ENCODE data around the gene RIMBP2.

Gene RIMBP2

GRCh38 chr12:130436741-130437501, 279.2 kb downstream of the RIMBP2 start:
- DNase-seq = no peak

GRCh38 chr12:130435826-130436225, 280.3 kb downstream of the RIMBP2 start:
- no peak for DNase-seq

GRCh38 chr12:130435331-130435730, 280.8 kb downstream of the RIMBP2 start:
- no peak for DNase-seq

- no peak for DNase-seq
These were observed 281.5 kb downstream of the RIMBP2 start for GRCh38 chr12:130434560-130434959.

GRCh38 chr12:130433834-130434233, 282.3 kb downstream of the RIMBP2 start:
- no peak for DNase-seq

- no peak for DNase-seq
These were observed 282.7 kb downstream of the RIMBP2 start for GRCh38 chr12:130433411-130433810.

- DNase-seq = no peak
These were observed 284.9 kb downstream of the RIMBP2 start for GRCh38 chr12:130431176-130431575.

GRCh38 chr12:130429656-130430505, 286.2 kb downstream of the RIMBP2 start:
- no peak for DNase-seq

- DNase-seq = no peak
These were observed 288.0 kb downstream of the RIMBP2 start for GRCh38 chr12:130428116-130428515.

- no peak for DNase-seq
These were observed 288.7 kb downstream of the RIMBP2 start for GRCh38 chr12:130427381-130427887.

GRCh38 chr12:130425698-130426245, 290.3 kb downstream of the RIMBP2 start:
- DNase-seq = no peak

- no peak for DNase-seq
These were observed 291.0 kb downstream of the RIMBP2 start for GRCh38 chr12:130424858-130425697.

- no peak for DNase-seq
These were observed 291.9 kb downstream of the RIMBP2 start for GRCh38 chr12:130423991-130424857.

GRCh38 chr12:130423136-130423535, 293.0 kb downstream of the RIMBP2 start:
- DNase-seq = no peak

GRCh38 chr12:130422676-130423075, 293.4 kb downstream of the RIMBP2 start:
- no peak for DNase-seq

GRCh38 chr12:130421896-130422295, 294.2 kb downstream of the RIMBP2 start:
- no peak for DNase-seq

GRCh38 chr12:130420071-130420470, 296.0 kb downstream of the RIMBP2 start:
- DNase-seq = no peak

- no peak for DNase-seq
These were observed 297.0 kb downstream of the RIMBP2 start for GRCh38 chr12:130419116-130419515.

GRCh38 chr12:130418251-130418650, 297.8 kb downstream of the RIMBP2 start:
- DNase-seq = no peak

GRCh38 chr12:130414381-130414780, 301.7 kb downstream of the RIMBP2 start:
- no peak for DNase-seq

- DNase-seq = no peak
These were observed 302.2 kb downstream of the RIMBP2 start for GRCh38 chr12:130413909-130414308.

GRCh38 chr12:130412384-130412783, 303.7 kb downstream of the RIMBP2 start:
- no peak for DNase-seq

Data from stimulated activated naive CD4-positive, alpha-beta T cell (primary cell).